HG02610 (cell line): ENCODE data around the gene PSMB5.

ENCODE experiments used
- ATAC-seq: cut with Tn5 transposase; IDR thresholded peaks from one replicate; pipeline ENCODE4 v1.9.1; 2021; ENCODE audit warnings: mild to moderate bottlenecking, moderate library complexity; ENCODE audit not compliant: unreplicated experiment

PSMB5 gene

DNA sequence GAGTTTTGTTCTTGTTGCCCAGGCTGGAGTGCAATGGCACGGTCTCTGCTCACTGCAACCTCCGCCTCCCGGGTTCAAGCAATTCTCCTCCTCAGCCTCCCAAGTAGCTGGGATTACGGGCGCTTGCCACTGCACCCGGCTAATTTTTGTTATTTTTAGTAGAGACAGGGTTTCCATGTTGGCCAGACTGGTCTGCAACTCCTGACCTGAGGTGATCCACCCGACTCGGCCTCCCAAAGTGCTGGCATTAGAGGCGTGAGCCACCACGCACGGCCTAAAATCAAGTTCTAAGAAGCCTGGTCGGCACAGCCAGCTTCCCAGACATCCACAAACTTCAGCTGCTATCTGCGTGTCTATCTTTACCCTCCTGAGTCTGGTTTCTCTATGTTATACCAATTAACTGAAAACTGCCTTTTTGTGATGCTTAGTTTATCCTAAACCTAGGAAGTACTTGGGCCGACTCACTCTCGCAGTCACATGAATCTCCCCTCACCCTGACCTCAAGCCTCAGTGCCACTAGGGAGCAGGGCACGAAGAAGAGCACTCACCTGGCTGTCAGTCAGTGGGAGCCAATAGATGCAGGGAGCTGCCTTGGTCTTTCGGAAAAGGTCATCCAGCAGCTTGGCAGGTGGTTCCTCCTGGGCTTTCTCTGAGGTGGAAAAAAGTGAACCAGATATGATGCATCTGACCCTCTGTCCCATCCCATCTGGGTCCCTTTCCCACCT, 26.0 kb upstream of the PSMB5 start:
- no peak for ATAC-seq

GRCh38 chr14:23058654-23059504, 24.2 kb upstream of the PSMB5 start:
- no peak for ATAC-seq

GRCh38 chr14:23057757-23058653, 23.3 kb upstream of the PSMB5 start:
- ATAC-seq, result peak; percentile 49

DNA sequence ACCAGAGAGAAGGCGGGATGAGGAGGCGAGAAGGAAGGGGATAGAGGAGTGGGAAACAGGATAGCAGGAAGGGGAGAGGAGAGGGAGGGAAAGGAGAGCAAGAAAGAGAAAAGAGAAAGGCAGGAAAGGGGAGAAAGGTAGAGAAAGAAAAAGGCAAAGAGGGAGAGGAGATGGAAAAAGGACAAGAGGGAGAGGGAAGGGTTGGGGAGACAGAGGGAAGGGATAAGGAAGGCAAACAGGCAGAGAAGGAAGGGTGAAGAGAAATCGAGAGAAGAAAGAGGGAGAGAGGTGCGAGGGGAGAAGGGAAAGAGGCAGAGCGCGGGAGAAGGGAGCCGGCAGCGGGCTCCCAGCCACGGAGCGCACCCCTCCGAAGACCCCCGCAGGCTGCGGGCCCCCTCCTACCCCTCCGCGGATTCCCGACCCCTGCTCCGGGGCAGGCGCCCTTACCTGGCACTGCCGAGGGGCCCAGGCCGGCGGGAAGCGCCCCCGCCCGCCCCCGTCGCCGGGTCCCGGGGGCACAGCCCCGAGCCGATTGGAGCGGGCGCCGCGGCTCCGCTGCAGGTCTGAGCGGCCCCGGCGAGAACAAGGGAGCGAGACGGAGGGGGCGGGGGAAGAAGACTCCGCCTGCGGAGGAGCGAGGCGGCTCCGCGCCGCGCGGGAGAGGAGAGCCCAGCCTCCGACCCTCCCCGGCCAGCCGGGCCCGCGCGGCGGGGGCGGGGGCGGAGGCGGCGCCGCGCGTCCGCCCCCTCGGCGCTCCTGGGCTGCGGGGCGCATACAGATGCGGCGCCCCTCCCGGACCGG, 22.5 kb upstream of the PSMB5 start, which contains the start of gene CDH24:
CDH24 (minus strand) TSS at position 565 of the 801 bp plus-strand sequence. CDS start 1,787 bp downstream, outside the sequence.
- ATAC-seq, result no peak

- peak; percentile 55 for ATAC-seq
Observed at GRCh38 chr14:23056145-23056955, 21.6 kb upstream of the PSMB5 start.

DNA sequence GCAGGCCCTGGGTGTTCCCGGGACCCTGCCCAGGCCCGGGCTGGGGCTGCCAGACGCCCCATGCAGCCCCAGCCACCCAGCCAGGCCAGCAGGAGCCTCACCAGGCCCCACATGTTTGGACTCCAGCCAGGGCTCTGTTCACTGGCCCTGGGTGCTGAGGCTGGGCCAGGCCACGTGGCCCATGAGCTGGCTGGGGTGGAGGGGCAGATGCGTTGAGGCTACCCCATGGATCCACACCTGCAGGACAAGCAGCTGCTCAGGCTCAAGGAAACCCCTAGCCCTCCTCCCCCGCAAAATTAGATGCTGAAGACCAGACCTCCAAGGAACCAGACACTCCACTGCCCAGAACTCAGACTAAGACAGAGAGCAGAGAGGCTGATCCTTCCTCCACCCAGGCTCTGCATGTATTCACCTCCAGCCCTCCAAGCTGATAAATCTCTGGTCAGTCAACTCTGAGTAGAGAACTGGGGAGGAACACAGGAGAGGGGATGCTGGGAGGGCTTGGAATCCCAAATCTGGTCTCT, 21.0 kb upstream of the PSMB5 start:
- no peak for ATAC-seq

GRCh38 chr14:23055147-23055550, 20.4 kb upstream of the PSMB5 start:
- no peak for ATAC-seq

DNA sequence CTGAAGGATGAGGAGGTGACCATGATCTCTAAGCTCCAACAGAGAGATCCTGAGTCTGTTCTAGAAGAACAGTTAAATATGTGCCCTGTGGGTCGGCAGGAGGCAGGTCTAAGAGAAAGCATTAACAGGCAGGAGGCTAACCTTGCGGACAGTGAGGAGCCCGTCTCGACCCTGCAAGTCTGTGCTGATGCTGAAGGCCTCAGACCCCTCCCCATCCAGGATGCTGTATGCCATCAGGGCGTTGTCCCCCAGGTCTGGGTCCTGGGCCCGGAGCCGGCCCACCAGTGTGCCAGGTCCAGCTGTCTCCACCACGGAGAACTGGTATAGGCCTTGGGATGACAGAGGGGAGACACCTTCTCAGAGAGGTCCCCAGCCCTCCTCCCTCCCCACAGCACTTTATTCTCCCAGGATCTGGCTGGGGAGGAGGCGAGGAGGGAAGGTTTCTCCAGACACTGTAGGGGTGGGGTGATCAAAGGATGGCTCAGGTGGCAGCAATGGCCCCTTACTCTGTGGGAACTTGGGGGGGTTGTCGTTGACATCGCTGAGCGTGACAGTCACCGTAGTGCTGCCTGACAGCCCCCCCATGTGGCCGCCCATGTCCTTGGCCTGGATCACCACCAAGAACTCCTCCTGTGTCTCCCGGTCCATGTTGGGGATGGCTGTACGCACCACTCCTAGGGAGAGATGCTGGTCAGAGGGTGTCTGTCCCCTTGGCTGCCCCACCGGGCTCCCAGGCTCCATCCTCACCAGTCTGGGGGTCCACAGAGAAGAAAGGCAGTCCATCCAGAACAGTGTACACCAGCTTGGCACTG, 19.5 kb upstream of the PSMB5 start:
- ATAC-seq, result no peak

GRCh38 chr14:23053426-23053825, 18.7 kb upstream of the PSMB5 start:
- no peak for ATAC-seq

GRCh38 chr14:23052671-23053070, 18.0 kb upstream of the PSMB5 start:
- no peak for ATAC-seq

DNA sequence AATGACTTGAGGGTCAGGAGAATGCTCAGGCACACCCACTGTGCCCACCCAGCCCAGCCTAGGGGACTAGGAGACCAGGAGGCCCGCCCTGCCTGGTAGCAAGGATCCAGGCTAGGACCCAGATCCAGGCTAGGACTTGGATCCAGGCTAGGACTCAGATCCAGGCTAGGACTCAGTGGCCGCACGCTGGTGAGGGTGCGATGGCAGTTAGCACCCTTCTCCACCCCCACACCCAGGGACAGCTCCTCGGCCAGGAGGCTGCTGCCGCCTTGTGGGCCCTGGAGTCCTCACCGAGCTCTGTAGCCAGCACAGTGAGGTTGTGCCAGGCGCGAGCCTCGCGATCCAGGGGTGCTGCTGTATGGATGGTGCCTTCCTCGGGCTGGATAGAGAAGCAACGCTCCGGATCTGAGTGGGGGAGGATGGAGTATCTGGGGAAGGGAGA, 17.5 kb upstream of the PSMB5 start:
- no peak for ATAC-seq

- ATAC-seq, result no peak
Observed at GRCh38 chr14:23051141-23052057, 16.7 kb upstream of the PSMB5 start.

DNA sequence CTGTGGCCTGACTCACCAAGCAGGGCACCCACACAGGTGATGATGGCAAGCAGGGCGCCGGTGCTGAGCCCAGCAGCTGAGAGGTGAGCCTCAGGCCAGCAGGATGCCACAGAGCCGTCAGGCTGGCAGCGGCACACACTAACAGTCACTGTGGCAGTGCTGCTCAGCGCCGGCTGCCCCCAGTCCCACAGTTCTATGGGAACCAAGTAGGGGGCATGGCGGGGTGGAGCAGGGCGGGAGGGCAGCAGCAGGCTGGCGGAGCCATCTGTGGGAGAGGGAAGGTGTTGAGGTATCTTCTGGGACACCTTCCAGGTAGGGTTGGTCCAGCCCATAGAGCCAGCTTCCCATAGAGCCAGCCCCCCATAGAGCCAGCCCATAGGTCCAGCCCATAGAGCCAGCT, 14.3 kb upstream of the PSMB5 start:
- ATAC-seq, result no peak

GRCh38 chr14:23047751-23048693, 13.3 kb upstream of the PSMB5 start:
- no peak for ATAC-seq

DNA sequence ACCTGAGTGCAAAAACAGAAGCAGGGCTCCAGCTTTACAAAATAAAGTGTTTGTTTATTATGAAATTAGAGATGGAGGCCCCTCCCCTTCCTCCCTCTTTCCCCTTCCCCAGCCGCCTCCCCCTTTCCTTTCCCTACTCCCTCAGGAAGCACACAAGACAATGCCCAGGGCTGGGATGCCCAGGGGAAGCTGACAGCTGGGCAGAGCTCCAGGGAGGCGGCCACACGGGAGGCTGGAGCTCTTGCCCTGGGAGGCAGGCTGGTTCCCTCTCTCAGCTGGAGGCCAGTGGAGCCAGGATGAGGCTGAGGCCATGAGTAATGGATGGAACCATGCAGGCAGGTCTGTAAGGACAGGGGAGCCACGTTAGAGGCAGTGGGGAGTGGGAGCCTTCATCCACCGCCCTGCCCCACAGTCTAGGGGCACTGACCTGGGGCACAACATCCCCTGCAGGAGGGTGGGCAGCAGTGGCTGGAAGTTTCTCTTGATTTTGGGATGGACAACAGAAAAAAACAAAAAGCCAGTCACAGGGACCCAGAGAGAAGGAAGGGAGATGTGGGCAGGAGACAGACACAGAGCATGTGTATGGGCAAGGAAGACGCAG, 12.4 kb upstream of the PSMB5 start:
- no peak for ATAC-seq
